Testis (tissue), 2 donors: ENCODE measurements around the gene SH2D3A.

ENCODE experiments used
- CTCF ChIP-seq, 3 experiments: fragments of 450-650 bp in 2 of 3; fragments of 200-600 bp in 1 of 3; sonication (generic) in 1 of 3; IDR thresholded peaks; one replicate each; pipeline ENCODE4 v1.5.1; 2016 to 2019; ENCODE audit warnings: antibody characterized with exemption in 3 of 3, mild to moderate bottlenecking in 2 of 3, moderate library complexity in 1 of 3
- POLR2A ChIP-seq: fragments of 450-650 bp; IDR thresholded peaks from one replicate; pipeline ENCODE4 v1.6.1; 2017; ENCODE audit warnings: antibody characterized with exemption, mild to moderate bottlenecking, moderate library complexity

- no peak for TF ChIP-seq CTCF (IDR thresholded peaks at IDR 0.05)
- TF ChIP-seq POLR2A: no peak
Observed at GRCh38 chr19:6739883-6740588, 27.2 kb downstream of the SH2D3A start.
